ENCODE measurements around the gene PNPLA5.

- TF ChIP-seq, protein P1, sequence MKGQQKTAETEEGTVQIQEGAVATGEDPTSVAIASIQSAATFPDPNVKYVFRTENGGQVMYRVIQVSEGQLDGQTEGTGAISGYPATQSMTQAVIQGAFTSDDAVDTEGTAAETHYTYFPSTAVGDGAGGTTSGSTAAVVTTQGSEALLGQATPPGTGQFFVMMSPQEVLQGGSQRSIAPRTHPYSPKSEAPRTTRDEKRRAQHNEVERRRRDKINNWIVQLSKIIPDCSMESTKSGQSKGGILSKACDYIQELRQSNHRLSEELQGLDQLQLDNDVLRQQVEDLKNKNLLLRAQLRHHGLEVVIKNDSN (CRISPR knock-in tag; IDR thresholded peaks at IDR 0.05), result no peak
- TF ChIP-seq CTCF (IDR thresholded peaks at IDR 0.05), result no peak
- no peak for TF ChIP-seq MAX (CRISPR knock-in tag; IDR thresholded peaks at IDR 0.05)
- TF ChIP-seq, protein P2, sequence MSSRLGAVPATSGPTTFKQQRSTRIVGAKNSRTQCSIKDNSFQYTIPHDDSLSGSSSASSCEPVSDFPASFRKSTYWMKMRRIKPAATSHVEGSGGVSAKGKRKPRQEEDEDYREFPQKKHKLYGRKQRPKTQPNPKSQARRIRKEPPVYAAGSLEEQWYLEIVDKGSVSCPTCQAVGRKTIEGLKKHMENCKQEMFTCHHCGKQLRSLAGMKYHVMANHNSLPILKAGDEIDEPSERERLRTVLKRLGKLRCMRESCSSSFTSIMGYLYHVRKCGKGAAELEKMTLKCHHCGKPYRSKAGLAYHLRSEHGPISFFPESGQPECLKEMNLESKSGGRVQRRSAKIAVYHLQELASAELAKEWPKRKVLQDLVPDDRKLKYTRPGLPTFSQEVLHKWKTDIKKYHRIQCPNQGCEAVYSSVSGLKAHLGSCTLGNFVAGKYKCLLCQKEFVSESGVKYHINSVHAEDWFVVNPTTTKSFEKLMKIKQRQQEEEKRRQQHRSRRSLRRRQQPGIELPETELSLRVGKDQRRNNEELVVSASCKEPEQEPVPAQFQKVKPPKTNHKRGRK (CRISPR knock-in tag; IDR thresholded peaks at IDR 0.05; ENCODE audit: borderline replicate concordance), result no peak
- TF ChIP-seq ATF2 (CRISPR knock-in tag; IDR thresholded peaks at IDR 0.05; ENCODE audit: borderline replicate concordance, low read depth), result no peak
- TF ChIP-seq, protein P3, sequence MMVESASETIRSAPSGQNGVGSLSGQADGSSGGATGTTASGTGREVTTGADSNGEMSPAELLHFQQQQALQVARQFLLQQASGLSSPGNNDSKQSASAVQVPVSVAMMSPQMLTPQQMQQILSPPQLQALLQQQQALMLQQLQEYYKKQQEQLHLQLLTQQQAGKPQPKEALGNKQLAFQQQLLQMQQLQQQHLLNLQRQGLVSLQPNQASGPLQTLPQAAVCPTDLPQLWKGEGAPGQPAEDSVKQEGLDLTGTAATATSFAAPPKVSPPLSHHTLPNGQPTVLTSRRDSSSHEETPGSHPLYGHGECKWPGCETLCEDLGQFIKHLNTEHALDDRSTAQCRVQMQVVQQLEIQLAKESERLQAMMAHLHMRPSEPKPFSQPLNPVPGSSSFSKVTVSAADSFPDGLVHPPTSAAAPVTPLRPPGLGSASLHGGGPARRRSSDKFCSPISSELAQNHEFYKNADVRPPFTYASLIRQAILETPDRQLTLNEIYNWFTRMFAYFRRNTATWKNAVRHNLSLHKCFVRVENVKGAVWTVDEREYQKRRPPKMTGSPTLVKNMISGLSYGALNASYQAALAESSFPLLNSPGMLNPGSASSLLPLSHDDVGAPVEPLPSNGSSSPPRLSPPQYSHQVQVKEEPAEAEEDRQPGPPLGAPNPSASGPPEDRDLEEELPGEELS (CRISPR knock-in tag; IDR thresholded peaks at IDR 0.05), result no peak
- TF ChIP-seq ATF6 (CRISPR knock-in tag; IDR thresholded peaks at IDR 0.05), result no peak
- no peak for TF ChIP-seq CBFB (CRISPR knock-in tag; IDR thresholded peaks at IDR 0.05; ENCODE audit: low read depth)
- TF ChIP-seq, protein P4, sequence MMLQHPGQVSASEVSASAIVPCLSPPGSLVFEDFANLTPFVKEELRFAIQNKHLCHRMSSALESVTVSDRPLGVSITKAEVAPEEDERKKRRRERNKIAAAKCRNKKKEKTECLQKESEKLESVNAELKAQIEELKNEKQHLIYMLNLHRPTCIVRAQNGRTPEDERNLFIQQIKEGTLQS (CRISPR knock-in tag; conservative IDR thresholded peaks at IDR 0.05), result no peak
Measured at GRCh38 chr22:43911351-43911750, 19.5 kb upstream of the PNPLA5 start.
